ENCODE data around the gene PSMA5.
"Not testable (repeated sequence)": the region's sequence is repeated elsewhere in the genome, so short reads cannot be mapped to it uniquely, and the experiment has no call there.

The PSMA5 gene

DNA sequence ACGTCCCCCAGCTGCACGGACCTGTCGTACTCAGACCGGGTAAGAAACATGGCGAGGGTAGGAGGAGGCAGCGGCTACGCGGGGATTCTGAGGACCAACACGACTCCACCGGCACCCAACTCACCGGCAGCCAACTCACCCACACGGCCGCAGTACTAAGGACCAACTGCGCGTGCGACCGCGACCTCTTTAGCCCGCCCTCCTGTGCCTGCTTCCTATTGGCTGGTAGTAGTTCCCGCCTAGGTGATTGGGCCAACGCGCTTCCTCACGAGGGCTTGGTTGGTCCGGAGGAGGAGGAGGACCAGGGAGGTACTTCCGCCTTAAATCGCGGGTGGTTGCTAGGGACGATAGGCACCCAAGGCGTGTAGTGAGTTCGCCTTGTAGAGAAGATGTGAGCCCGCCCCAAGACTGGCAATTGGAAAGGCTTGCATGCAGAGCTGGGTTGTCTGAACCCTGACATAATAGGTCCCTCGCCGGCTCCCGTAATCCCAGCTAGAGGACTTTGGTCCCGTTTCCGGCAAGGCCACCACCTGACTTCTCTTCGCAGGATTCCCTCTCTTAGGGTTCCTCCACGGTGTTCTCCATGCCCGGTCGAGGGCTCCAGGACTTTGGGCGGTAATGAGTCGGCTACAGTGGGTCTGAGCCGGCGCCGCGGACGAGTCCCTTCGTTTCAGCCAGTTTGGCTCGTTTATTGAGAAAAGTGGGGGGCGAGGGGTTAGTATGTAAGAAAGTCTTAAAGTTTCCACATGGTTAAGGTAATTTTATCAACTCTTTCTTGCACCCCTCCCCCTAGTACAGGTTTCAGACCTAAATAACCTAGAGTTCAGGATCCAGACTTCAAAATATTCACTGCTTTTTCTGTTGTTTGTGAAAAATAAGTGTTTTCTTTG is at the start of gene PSMA5:
PSMA5 (minus strand) TSS at position 168 of the 890 bp plus-strand sequence; CDS start at position 50, 118 bp downstream.
- Histone ChIP-seq H3K4me1 (ENCODE audit: insufficient read depth, low read length) (no peaks in the 10 kb centered on the region; the same call in 1 of the 2 replicates), H3K9ac (ENCODE audit: low read depth, low read length) (peak within 1 kb of the TSS; percentile 95), H3K9me3 (ENCODE audit: control insufficient read depth, insufficient read depth, low read length) (no peaks in the 10 kb centered on the region), H3K36me3 (ENCODE audit: insufficient read depth, low read length) (no peaks in the 10 kb centered on the region)

DNA sequence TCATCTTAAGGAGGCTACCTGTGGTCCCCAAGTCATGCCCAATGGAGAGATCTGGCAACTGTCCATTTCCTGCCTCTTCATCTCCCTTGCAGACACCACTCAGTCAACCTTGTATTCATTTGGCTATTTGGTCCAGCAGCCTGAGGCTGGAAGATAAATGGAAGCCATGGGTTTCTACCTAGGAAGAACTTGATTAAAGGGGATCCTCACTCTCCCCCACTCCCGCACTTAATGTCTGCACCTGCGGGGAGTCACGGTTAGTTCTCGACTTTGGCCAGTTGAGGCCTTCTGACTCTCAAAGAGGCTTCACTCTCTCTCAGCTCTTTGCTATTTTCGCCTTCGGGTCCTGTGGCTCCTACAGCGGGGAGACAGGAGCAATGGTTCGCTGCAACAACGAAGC is 49.0 kb upstream of the PSMA5 start:
- no peak overlapping the region for H3K9ac ChIP-seq (ENCODE audit: low read depth, low read length)
- H3K4me1 ChIP-seq (ENCODE audit: insufficient read depth, low read length), result peaks cover 1% of the 10 kb centered on the region; the same call in 1 of the 2 replicates
- no peaks in the 10 kb centered on the region for H3K9me3 ChIP-seq (ENCODE audit: control insufficient read depth, insufficient read depth, low read length)
- H3K36me3 ChIP-seq (ENCODE audit: insufficient read depth, low read length), result no peaks in the 10 kb centered on the region

DNA sequence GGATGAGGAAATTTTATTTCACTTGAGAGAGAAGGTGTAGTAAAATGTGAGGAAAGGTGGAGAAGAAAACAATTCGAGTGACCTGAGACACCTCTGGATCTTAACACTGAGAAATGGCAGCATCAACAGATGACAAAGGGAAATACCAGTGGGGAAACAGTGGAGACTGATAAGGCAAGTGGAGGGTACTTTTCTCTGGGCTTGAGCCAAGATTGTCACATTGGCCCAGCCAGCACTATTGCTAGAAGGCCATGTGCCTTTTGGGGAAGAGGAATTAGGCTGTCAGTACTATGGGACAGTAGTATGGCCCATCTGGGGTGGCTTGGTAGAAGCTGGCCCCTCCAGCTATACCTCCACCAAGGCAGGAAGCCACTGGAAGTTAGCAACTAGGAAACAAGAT is 48.4 kb upstream of the PSMA5 start:
- Histone ChIP-seq H3K36me3 (ENCODE audit: insufficient read depth, low read length) (no peaks in the 10 kb centered on the region), H3K9me3 (ENCODE audit: control insufficient read depth, insufficient read depth, low read length) (no peaks in the 10 kb centered on the region), H3K9ac (ENCODE audit: low read depth, low read length) (no peak overlapping the region), H3K4me1 (ENCODE audit: insufficient read depth, low read length) (peaks cover 5% of the 10 kb centered on the region; the same call in 1 of the 2 replicates)

GRCh38 chr1:109473284-109474057 is 47.2 kb upstream of the PSMA5 start:
- H3K9me3 ChIP-seq (ENCODE audit: control insufficient read depth, insufficient read depth, low read length); H3K36me3 ChIP-seq (ENCODE audit: insufficient read depth, low read length); H3K9ac ChIP-seq (ENCODE audit: low read depth, low read length): not testable (repeated sequence)
- peaks cover 12% of the 10 kb centered on the region; the same call in 1 of the 2 replicates for H3K4me1 ChIP-seq (ENCODE audit: insufficient read depth, low read length)

- H3K36me3 ChIP-seq (ENCODE audit: insufficient read depth, low read length), result no peaks in the 10 kb centered on the region
- no peak overlapping the region for H3K9ac ChIP-seq (ENCODE audit: low read depth, low read length)
- peaks cover 14% of the 10 kb centered on the region; the same call in 1 of the 2 replicates for H3K4me1 ChIP-seq (ENCODE audit: insufficient read depth, low read length)
- H3K9me3 ChIP-seq (ENCODE audit: control insufficient read depth, insufficient read depth, low read length), result no peaks in the 10 kb centered on the region
These were observed 46.5 kb upstream of the PSMA5 start for GRCh38 chr1:109472779-109473178.

GRCh38 chr1:109470245-109470644 is 44.0 kb upstream of the PSMA5 start:
- H3K4me1 ChIP-seq (ENCODE audit: insufficient read depth, low read length), result peaks cover 14% of the 10 kb centered on the region; the same call in 1 of the 2 replicates
- no peaks in the 10 kb centered on the region for H3K9me3 ChIP-seq (ENCODE audit: control insufficient read depth, insufficient read depth, low read length)
- H3K36me3 ChIP-seq (ENCODE audit: insufficient read depth, low read length), result no peaks in the 10 kb centered on the region
- H3K9ac ChIP-seq (ENCODE audit: low read depth, low read length), result no peak overlapping the region

- Histone ChIP-seq H3K9me3 (ENCODE audit: control insufficient read depth, insufficient read depth, low read length) (no peaks in the 10 kb centered on the region), H3K4me1 (ENCODE audit: insufficient read depth, low read length) (peaks cover 14% of the 10 kb centered on the region; the same call in 1 of the 2 replicates), H3K9ac (ENCODE audit: low read depth, low read length) (no peak overlapping the region), H3K36me3 (ENCODE audit: insufficient read depth, low read length) (no peaks in the 10 kb centered on the region)
These were observed 42.7 kb upstream of the PSMA5 start for GRCh38 chr1:109468903-109469302.

DNA sequence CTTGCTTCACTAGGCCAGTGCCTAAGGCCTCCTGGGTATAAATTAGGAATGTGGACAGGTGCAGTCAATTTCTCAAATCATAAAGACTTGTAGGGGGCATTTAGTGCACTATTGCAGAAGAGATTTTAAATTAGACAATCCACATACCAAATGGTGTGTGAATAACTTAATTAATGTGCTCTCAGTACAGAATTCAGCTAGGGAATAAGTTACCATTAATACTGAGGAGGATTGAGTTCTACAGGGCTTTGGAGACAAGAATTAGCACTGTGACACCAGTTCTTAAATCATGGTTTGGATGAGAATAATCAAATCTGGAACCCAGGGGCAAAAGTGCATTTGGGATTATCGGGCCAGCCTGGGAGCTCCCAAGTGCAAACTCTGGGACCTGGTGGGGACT is 41.8 kb upstream of the PSMA5 start:
- Histone ChIP-seq H3K4me1 (ENCODE audit: insufficient read depth, low read length) (peaks cover 14% of the 10 kb centered on the region; the same call in 1 of the 2 replicates), H3K9me3 (ENCODE audit: control insufficient read depth, insufficient read depth, low read length) (no peaks in the 10 kb centered on the region), H3K9ac (ENCODE audit: low read depth, low read length) (no peak overlapping the region), H3K36me3 (ENCODE audit: insufficient read depth, low read length) (no peaks in the 10 kb centered on the region)

DNA sequence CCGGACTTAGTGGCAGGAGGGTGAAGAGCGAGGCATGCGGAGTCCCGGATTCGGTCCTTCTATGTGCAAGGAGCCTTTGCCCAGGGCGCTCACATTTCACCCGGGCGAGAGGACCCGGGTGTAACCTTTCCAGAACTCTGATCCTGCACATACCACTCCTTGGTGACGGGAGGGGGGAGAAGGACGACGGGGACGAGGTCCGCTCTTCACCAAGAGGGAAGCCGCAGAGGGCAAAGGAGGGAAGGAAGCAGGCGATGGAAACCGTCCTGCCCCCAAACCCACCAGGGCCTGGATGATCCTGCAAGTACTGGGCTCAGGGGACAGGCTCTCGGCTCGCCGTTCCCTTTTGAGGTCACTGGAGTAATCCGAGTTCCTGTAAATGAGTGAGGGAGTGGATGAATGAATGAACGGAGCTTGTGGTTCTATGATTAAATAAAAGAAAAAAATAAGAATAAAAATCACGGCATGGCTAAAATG is 41.1 kb upstream of the PSMA5 start:
- H3K4me1 ChIP-seq (ENCODE audit: insufficient read depth, low read length), result peaks cover 14% of the 10 kb centered on the region; the same call in 1 of the 2 replicates
- no peaks in the 10 kb centered on the region for H3K9me3 ChIP-seq (ENCODE audit: control insufficient read depth, insufficient read depth, low read length)
- peak overlapping the region; percentile 35; the same call in 1 of the 2 replicates for H3K9ac ChIP-seq (ENCODE audit: low read depth, low read length)
- H3K36me3 ChIP-seq (ENCODE audit: insufficient read depth, low read length), result no peaks in the 10 kb centered on the region; the same call in 1 of the 2 replicates

DNA sequence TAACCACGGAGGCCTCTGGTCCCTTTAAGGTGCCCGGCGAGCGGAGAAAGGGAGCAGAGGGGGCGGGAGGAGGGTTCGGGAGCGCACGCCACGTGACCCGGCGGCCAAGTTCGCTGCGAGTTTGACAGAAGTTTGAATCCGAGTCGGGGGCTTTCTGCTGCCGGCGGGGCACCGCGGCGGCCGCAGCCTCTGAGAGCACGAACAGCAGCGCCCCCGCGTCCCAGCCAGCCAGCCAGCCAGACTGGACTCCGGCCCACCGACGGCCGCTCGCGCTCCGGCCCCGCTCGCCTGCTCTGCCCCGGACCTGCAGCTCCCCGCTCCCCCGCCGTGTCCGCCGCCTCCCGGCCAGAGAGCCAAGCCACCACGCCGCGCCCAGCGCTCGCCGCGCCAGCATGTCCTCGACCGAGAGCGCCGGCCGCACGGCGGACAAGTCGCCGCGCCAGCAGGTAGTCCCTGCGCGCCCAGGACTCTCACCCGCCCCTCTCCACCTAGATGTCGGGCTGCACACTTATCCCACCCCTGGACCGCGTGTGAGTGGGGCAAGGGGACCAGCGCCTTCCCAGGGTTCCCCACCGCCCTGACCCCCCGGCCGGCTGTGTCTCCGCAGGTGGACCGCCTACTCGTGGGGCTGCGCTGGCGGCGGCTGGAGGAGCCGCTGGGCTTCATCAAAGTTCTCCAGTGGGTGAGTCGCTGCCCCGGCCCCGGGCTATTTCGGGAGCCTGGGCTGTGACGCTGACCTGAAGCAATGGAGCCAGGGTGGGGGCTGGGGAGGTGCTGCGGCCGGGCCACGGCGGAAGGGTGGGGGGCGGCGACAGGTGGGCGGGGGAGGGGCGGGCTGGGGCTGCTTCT is 40.4 kb upstream of the PSMA5 start, which contains the start of gene SYPL2:
SYPL2 (plus strand) TSS at position 95 of the 849 bp plus-strand sequence; CDS start at position 393, 298 bp downstream.
- Histone ChIP-seq H3K9me3 (ENCODE audit: control insufficient read depth, insufficient read depth, low read length) (no peaks in the 10 kb centered on the region), H3K4me1 (ENCODE audit: insufficient read depth, low read length) (peaks cover 14% of the 10 kb centered on the region; the same call in 1 of the 2 replicates), H3K36me3 (ENCODE audit: insufficient read depth, low read length) (no peaks in the 10 kb centered on the region; the same call in 1 of the 2 replicates), H3K9ac (ENCODE audit: low read depth, low read length) (peak within 1 kb of the TSS; percentile 87)

DNA sequence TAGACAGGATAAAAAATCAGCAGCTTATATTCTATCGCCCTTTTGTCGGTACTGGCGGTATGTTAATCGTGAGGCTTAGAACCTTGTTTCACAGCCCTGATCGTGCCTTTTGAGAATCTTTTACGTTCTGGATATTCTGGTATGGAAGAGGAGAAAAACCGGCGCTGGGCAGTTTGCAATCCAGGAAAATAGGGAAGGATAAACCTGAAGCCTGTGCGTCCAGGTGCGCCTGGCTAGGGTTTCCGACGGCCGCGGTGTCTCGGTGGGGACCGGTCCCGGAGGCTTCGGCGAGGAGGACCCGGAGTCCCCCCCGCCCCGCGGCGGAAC is 39.8 kb upstream of the PSMA5 start:
- no peaks in the 10 kb centered on the region; the same call in 1 of the 2 replicates for H3K36me3 ChIP-seq (ENCODE audit: insufficient read depth, low read length)
- H3K9ac ChIP-seq (ENCODE audit: low read depth, low read length), result peak overlapping the region; percentile 87; the same call in 1 of the 2 replicates
- H3K4me1 ChIP-seq (ENCODE audit: insufficient read depth, low read length), result peaks cover 14% of the 10 kb centered on the region; the same call in 1 of the 2 replicates
- no peaks in the 10 kb centered on the region for H3K9me3 ChIP-seq (ENCODE audit: control insufficient read depth, insufficient read depth, low read length)

DNA sequence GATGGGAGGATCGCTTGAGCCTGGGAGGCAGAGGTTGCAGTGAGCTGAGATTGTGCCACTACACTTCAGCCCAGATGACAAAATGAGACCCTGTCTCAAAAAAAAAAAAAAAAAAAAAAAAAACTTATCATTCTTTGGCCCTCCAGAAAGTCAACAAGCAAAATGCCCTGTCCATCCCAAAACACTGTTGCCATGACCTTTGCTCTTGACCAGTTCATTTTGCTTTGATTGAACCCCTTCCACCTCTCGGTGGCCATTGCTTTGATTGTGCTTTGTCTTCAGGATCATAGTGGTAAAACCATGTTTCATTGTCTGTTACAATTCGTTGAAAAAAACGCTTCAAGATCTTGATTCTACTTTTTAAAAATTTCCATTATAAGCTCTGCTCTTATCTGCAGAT is 31.6 kb upstream of the PSMA5 start:
- H3K36me3 ChIP-seq (ENCODE audit: insufficient read depth, low read length), result no peaks in the 10 kb centered on the region; the same call in 1 of the 2 replicates
- no peaks in the 10 kb centered on the region for H3K4me1 ChIP-seq (ENCODE audit: insufficient read depth, low read length)
- H3K9me3 ChIP-seq (ENCODE audit: control insufficient read depth, insufficient read depth, low read length), result peaks cover 19% of the 10 kb centered on the region
- H3K9ac ChIP-seq (ENCODE audit: low read depth, low read length), result no peak overlapping the region

DNA sequence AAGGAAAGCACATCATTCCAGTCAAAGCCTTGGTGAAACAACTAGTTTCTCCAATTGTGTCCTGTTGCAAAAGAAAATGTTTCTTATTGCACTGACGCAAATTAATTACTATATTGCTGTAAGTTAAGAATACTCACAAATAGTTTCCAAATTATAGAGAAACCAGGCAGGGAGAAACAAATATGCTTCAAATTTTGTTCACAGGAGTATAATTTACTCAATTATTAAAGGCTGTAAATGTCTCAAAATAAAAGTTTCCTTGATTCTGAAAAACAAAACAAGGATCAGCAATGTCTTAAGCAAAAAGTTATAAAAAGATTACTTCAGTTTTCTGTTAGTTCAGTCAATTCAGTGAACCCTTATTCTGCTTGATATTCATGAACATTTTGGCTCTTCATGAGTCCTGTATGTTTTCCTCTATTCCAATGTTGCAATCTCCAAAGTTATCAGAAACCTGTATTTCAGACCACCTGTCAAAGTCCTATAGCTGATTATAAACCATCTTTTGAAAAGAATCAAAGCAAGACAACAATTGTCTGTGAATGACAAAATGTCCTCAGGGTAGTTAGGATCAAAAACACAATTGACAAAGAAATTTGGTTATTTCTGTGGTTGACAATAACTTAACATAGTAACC is 28.4 kb upstream of the PSMA5 start:
- H3K36me3 ChIP-seq (ENCODE audit: insufficient read depth, low read length), result no peaks in the 10 kb centered on the region
- peaks cover 19% of the 10 kb centered on the region for H3K9me3 ChIP-seq (ENCODE audit: control insufficient read depth, insufficient read depth, low read length)
- no peaks in the 10 kb centered on the region for H3K4me1 ChIP-seq (ENCODE audit: insufficient read depth, low read length)
- H3K9ac ChIP-seq (ENCODE audit: low read depth, low read length), result no peak overlapping the region

All from ES-I3 (cell line).